ENCODE measurements around the gene FGFRL1.

FGFRL1 gene

DNA sequence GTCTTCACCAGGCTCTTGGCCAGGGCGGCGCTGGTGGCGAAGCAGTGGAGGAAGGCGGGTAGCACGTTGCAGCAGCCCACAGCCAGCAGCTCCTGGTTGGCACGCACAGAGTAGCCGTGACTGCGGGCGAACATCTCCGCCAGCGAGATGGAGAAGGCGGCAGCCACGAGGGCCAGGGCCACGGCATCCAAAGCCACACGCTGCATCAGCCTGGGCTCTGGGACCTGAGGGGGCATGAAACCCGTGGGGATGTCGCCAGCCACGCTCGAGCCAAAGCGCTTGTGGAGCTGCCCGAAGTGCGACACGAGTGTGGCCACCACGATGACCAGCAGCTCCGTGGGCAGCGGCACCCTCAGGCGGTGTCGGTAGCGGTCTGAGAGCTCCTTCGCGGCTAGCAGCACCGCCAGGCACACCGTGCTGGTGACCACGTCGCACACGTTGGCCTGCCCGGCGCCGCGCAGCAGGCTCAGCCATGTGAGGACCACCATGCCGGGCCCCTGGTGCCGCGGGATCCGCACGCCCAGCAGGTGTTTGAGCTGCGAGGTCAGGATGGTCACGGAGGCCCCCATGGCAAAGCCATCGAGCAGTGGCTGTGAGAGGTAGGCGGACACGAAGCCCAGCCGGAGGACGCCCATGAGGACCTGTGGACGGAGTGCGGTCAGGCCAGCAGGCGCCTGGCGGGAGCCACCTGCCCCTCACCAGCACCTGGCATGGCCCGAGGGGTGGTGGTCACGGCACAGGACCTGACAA, 21.5 kb upstream of the FGFRL1 start:
- TF ChIP-seq, protein P1, sequence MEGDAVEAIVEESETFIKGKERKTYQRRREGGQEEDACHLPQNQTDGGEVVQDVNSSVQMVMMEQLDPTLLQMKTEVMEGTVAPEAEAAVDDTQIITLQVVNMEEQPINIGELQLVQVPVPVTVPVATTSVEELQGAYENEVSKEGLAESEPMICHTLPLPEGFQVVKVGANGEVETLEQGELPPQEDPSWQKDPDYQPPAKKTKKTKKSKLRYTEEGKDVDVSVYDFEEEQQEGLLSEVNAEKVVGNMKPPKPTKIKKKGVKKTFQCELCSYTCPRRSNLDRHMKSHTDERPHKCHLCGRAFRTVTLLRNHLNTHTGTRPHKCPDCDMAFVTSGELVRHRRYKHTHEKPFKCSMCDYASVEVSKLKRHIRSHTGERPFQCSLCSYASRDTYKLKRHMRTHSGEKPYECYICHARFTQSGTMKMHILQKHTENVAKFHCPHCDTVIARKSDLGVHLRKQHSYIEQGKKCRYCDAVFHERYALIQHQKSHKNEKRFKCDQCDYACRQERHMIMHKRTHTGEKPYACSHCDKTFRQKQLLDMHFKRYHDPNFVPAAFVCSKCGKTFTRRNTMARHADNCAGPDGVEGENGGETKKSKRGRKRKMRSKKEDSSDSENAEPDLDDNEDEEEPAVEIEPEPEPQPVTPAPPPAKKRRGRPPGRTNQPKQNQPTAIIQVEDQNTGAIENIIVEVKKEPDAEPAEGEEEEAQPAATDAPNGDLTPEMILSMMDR (IDR thresholded peaks at IDR 0.05; ENCODE audit: low read depth, low read length), result no peak
- in situ Hi-C loops (cut with HindIII; ENCODE audit: low sequenced_read_pairs), result no loop called here

GRCh38 chr4:990746-991367, 20.6 kb upstream of the FGFRL1 start:
- in situ Hi-C loops (cut with HindIII; ENCODE audit: low sequenced_read_pairs), result no loop called here
- no peak for DNase-seq (ENCODE audit: low read depth, low spot score)
- TF ChIP-seq, protein P1 (IDR thresholded peaks at IDR 0.05; ENCODE audit: low read depth, low read length), result no peak
- no peak overlapping the region for H3K4me3 ChIP-seq (ENCODE audit: low read depth, low read length)

More for the DNA sequence above, 21.5 kb upstream of the FGFRL1 start:
- DNase-seq (ENCODE audit: low read depth, low spot score), result no peak
- H3K4me3 ChIP-seq (ENCODE audit: low read depth, low read length), result no peak overlapping the region

DNA sequence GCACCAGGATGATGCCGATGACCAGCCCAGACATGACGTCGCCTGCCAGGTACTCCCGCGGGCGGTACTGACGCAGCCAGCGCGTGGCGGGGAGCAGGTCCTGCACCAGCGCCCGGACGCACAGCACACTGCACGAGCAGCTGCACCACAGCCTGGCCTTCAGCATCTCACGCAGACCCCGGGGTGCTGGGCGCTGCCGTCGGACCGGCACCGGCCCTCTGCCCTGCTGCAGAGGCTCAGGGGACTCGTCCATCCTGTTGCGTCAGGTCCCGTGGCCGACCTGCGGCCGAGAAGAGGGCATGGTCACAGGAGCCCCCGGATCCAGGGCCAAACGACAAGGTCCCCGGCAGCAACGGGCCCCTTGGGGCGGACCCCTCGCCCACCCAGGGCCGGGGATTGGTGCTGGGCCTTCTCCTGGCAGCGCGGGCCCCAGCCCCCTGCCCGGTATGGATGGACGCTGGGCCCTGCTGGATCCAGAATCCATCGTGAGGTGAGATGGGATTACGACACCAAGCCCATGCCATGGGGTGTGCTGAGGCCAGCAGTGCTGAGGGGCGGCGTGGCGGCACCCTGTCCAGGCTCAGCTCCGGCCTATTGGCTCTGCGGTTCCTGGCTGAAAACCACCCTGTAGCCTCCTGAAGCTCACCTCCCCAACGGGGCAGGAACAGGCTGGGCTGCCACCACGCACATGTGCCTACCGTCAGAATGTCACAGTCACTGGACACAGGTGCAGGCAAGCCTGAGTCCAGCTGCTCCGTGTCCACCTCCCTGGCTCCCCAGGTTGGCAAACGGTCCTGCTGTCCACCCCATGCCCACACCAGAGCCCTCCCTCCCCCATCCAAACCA, 19.8 kb upstream of the FGFRL1 start:
- in situ Hi-C loops (cut with HindIII; ENCODE audit: low sequenced_read_pairs), result no loop called here
- TF ChIP-seq, protein P1 (IDR thresholded peaks at IDR 0.05; ENCODE audit: low read depth, low read length), result no peak
- no peak overlapping the region for H3K4me3 ChIP-seq (ENCODE audit: low read depth, low read length)
- no peak for DNase-seq (ENCODE audit: low read depth, low spot score)

DNA sequence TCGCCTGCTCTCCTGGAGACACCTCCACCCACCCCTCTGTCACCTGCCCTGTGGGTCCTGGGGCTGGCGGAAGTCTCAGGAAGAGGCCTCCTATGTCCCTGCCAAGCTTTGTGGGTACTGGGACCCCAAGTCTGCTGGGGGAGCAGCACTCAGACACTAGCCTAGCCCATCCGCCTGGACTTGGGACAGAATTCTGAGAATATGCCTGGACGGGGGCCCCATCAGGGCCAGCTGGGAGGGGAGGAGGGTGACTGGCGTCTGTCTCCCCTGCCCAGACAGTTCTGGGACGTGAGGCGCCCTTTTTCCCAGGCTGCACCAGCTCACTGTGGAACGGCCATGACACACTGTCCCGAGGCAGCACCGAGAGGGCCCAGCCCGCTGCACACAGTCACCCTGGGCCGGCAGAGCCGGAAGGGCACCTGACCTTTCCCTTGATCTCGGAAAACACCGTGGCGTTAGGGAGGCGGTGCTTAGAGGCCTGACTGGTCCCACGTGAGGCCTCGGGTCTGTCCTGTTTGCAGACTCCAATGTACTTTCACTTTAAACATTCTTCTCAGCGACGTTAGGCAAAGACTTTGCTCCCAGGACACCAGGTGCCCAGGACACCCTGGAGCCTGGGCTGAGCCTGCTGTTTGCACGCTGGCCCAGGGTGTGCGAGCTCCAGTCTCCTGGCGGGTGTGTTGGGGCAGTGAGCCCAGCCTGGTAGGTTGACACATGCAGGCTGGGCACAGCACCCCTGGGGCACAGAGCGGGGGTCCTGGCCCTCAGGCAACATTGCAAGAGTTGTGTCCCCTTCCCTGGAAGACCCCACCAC, 18.9 kb upstream of the FGFRL1 start:
- TF ChIP-seq, protein P1 (IDR thresholded peaks at IDR 0.05; ENCODE audit: low read depth, low read length), result no peak
- in situ Hi-C loops (cut with HindIII; ENCODE audit: low sequenced_read_pairs), result no loop called here
- H3K4me3 ChIP-seq (ENCODE audit: low read depth, low read length), result no peak overlapping the region
- DNase-seq (ENCODE audit: low read depth, low spot score), result no peak

GRCh38 chr4:993111-994029, 18.1 kb upstream of the FGFRL1 start, which contains the start of gene SLC26A1:
Gene SLC26A1 (minus strand): TSS chr4:993404. CDS start chr4:991703, 1,701 bp downstream.
- in situ Hi-C loops (cut with HindIII; ENCODE audit: low sequenced_read_pairs), result no loop called here
- H3K4me3 ChIP-seq (ENCODE audit: low read depth, low read length), result no peak within 1 kb of the TSS
- DNase-seq (ENCODE audit: low read depth, low spot score), result no peak
- TF ChIP-seq, protein P1 (IDR thresholded peaks at IDR 0.05; ENCODE audit: low read depth, low read length), result no peak

All from astrocyte of the spinal cord (primary cell).